Immature natural killer cell (primary cell): ENCODE data around the gene UFM1. TPM values are rescaled to one million over a fixed set of nuclear protein-coding genes. Genes with fewer than 3 reads are reported as not detected.
A peak's percentile ranks its signal among the peaks of the same experiment; 100 is the strongest.
"Not testable (repeated sequence)": the region's sequence is repeated elsewhere in the genome, so short reads cannot be mapped to it uniquely, and the experiment has no call there.

Experiments
- DNase-seq, 3 donors: peaks; one replicate each; pipeline ENCODE4 v3.0.0; 2022; ENCODE audit warnings: mixed read lengths in 1 of 3
- H3K27ac Mint-ChIP-seq, 6 donors: one replicate each; pipeline ENCODE4 v1.8.0; 2020; ENCODE audit warnings: mixed read lengths in 6 of 6, mild to moderate bottlenecking in 5 of 6, inconsistent platforms in 4 of 6, moderate library complexity in 3 of 6
- H3K27me3 Mint-ChIP-seq, 3 donors: one replicate each; pipeline ENCODE4 v1.8.0; 2020 to 2021; ENCODE audit warnings: low read depth in 3 of 3, mild to moderate bottlenecking in 3 of 3, mixed read lengths in 3 of 3, moderate library complexity in 3 of 3, inconsistent platforms in 1 of 3
- H3K36me3 Mint-ChIP-seq, 3 donors: one replicate each; pipeline ENCODE4 v1.8.0; 2020; ENCODE audit warnings: mixed read lengths in 3 of 3, inconsistent platforms in 2 of 3, mild to moderate bottlenecking in 2 of 3
- H3K4me1 Mint-ChIP-seq, 2 donors: one replicate each; pipeline ENCODE4 v1.8.0; 2020; ENCODE audit warnings: inconsistent platforms in 2 of 2, mild to moderate bottlenecking in 2 of 2, mixed read lengths in 2 of 2, moderate library complexity in 1 of 2
- H3K4me3 Mint-ChIP-seq, 5 donors: one replicate each; pipeline ENCODE4 v1.8.0; 2020; ENCODE audit warnings: mild to moderate bottlenecking in 5 of 5, mixed read lengths in 5 of 5, inconsistent platforms in 3 of 5, moderate library complexity in 3 of 5
- H3K9me3 Mint-ChIP-seq, 6 donors: one replicate each; pipeline ENCODE4 v1.8.0; 2020; ENCODE audit warnings: mild to moderate bottlenecking in 6 of 6, mixed read lengths in 6 of 6, inconsistent platforms in 4 of 6, moderate library complexity in 3 of 6
- polyA plus RNA-seq, 3 donors: library from polyadenylated mRNA; unstranded; fragments of 300-500 nt; fragmentation: Illumina TruSeq; gene quantifications; one replicate each; pipeline ENCODE4 v1.2.3, GENCODE V29; 2021

The UFM1 gene
- polyA plus RNA-seq, 3 donors from 2014 or later: 52.3 to 64.8 (median 57.6) TPM

DNA sequence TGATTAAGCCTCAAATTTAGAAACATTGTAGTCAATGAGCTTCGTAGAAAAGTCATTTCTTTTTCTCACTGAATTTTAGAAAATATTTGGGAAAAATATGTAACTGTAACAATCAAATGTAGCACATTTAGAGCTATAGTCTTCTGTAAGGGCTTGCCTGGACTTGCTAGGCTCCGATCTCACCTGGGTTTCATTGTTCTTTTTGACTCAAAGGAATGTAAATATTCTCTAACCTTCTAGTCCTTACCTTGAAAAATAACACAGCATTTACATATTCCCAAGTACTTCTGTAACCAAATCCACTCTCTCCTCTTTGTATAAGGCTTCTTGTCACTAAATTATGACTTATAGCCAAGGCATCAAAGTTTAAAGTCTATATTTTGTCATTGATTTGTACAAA lies 2.9 kb upstream of the UFM1 start:
- Mint-ChIP-seq H3K4me3 (no peak overlapping the region), H3K4me1 (peaks cover 33 to 35% of the 10 kb centered on the region in 2 donors), H3K9me3 (peaks cover 0 to 1% (median 0%) of the 10 kb centered on the region in 6 donors), H3K27me3 (peaks cover 1 to 9% (median 6%) of the 10 kb centered on the region in 3 donors), H3K27ac (no peak overlapping the region), H3K36me3 (peaks cover 0 to 5% (median 0%) of the 10 kb centered on the region in 3 donors)
- no peak for DNase-seq

GRCh38 chr13:38348861-38349389 lies 726 bp upstream of the UFM1 start:
- H3K4me3 Mint-ChIP-seq: peak overlapping the region; percentile 96 to 99 (median 99)
- H3K36me3 Mint-ChIP-seq: peaks cover 0 to 5% (median 0%) of the 10 kb centered on the region in 3 donors
- H3K4me1 Mint-ChIP-seq: peaks cover 40 to 51% of the 10 kb centered on the region in 2 donors
- peaks cover 5 to 9% (median 6%) of the 10 kb centered on the region in 3 donors for H3K27me3 Mint-ChIP-seq
- peak overlapping the region; percentile 96 to 99 (median 98) for H3K27ac Mint-ChIP-seq
- peaks cover 0 to 1% (median 0%) of the 10 kb centered on the region in 6 donors for H3K9me3 Mint-ChIP-seq
- peak in 1 of 3 donors; percentile 10 for DNase-seq

GRCh38 chr13:38350114-38350617 lies 515 bp downstream of the UFM1 start:
- Mint-ChIP-seq H3K4me1 (peaks cover 40 to 51% of the 10 kb centered on the region in 2 donors), H3K4me3 (peak overlapping the region; percentile 96 to 99 (median 99)), H3K27ac (peak overlapping the region; percentile 96 to 99 (median 98)), H3K27me3 (peaks cover 5 to 9% (median 6%) of the 10 kb centered on the region in 3 donors), H3K36me3 (peaks cover 0 to 8% (median 0%) of the 10 kb centered on the region in 3 donors), H3K9me3 (peaks cover 0 to 1% (median 0%) of the 10 kb centered on the region in 6 donors)
- DNase-seq: no peak

DNA sequence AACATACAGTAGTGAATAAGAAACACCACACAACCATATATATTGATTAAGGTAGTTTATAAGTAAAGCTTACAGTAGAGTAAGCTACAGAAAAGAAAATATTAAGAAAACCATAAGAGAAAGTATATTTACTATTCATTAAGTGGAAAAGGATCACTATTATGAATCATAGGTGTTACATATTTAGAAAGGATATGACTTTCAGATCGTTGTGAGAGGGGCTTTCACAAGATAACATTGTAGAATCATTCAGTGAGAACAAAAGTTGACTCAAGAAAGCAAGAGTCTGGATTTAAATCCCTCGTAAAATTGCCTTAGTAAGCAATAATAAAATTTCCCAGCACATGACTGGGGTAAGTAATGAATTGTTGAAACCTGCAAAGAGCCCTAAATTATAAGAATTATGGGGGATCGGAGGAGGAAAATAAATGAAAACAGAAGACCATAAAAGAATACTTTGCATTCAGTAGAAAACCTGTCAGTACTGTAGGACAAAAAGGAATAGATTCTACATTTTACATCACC lies 6.0 kb downstream of the UFM1 start:
- Mint-ChIP-seq H3K36me3 (peaks cover 6 to 19% (median 10%) of the 10 kb centered on the region in 3 donors), H3K27ac (no peak overlapping the region), H3K4me3 (no peak overlapping the region), H3K27me3 (peaks cover 2 to 4% (median 3%) of the 10 kb centered on the region in 3 donors), H3K4me1 (peaks cover 22 to 47% of the 10 kb centered on the region in 2 donors), H3K9me3 (no peaks in the 10 kb centered on the region)
- no peak for DNase-seq

DNA sequence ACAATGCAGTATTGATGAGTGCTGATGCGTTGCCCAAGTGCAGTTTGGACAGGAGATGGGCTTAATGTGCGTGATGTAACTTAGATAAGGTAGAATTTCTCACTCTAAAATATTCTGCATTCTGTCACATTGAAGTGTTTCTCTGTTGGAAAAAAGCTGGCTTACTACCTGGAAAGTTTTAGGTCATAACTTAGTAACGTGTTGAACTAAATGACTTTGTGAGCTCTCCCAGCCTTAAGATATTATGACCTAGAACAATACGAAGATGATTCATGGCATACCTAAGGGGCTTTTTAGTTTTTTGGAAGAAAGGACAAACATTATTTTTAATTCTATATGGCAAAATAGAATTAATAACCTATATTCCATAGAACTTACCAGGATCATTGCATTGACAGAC lies 9.0 kb downstream of the UFM1 start:
- Mint-ChIP-seq H3K4me1 (peaks cover 4 to 21% of the 10 kb centered on the region in 2 donors), H3K9me3 (no peaks in the 10 kb centered on the region), H3K36me3 (peaks cover 19 to 33% (median 22%) of the 10 kb centered on the region in 3 donors), H3K27ac (no peak overlapping the region), H3K4me3 (no peak overlapping the region), H3K27me3 (peaks cover 0 to 2% (median 0%) of the 10 kb centered on the region in 3 donors)
- DNase-seq: no peak

GRCh38 chr13:38361542-38362262 lies 12.1 kb downstream of the UFM1 start:
- Mint-ChIP-seq H3K27ac (peak overlapping the region in 5 of 6 donors; percentile 3 to 76 (median 43)), H3K4me1 (peaks cover 2 to 13% of the 10 kb centered on the region in 2 donors), H3K36me3 (peaks cover 14 to 23% (median 22%) of the 10 kb centered on the region in 3 donors), H3K9me3 (no peaks in the 10 kb centered on the region), H3K27me3 (peaks cover 0 to 4% (median 0%) of the 10 kb centered on the region in 3 donors), H3K4me3 (no peak overlapping the region)
- no peak for DNase-seq

DNA sequence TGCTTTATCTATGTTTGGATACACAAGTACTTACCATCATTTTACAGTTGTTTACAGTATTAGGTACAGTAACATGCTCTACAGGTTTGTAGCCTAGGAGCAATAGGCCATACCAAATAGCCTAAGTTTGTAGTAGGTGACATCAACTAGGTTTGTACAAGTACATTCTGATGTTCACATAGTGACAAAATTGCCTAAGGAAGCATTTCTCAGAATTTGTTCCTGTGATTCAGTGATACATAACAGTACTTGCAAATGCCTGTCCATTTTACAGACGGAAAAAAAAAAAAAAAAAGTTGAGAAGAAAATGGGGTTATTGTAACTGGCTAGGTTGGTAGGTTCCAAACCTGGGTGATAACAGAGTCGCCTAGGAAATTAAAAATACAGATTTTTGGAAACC lies 13.6 kb downstream of the UFM1 start:
- Mint-ChIP-seq H3K27me3 (peaks cover 0 to 4% (median 0%) of the 10 kb centered on the region in 3 donors), H3K4me1 (peaks cover 2 to 6% of the 10 kb centered on the region in 2 donors), H3K36me3 (peaks cover 14 to 23% (median 19%) of the 10 kb centered on the region in 3 donors), H3K4me3 (no peak overlapping the region), H3K27ac (no peak overlapping the region), H3K9me3 (no peaks in the 10 kb centered on the region)
- no peak for DNase-seq

DNA sequence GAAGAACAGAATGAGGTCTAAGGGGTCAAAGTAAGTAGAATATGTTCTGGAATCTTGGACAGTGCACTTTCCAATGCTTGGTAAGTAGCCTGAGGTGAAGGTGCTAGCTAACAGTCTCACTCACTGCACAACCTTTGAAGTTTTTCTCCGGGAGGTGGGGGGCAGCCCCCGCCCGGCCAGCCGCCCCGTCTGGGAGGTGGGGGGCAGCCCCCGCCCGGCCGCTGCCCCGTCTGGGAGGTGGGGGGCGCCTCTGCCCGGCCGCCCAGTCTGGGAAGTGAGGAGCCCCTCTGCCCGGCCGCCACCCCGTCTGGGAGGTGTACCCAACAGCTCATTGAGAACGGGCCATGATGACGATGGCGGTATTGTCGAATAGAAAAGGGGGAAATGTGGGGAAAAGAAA lies 14.1 kb downstream of the UFM1 start:
- H3K27ac Mint-ChIP-seq, H3K4me3 Mint-ChIP-seq, H3K27me3 Mint-ChIP-seq, DNase-seq, H3K4me1 Mint-ChIP-seq, H3K9me3 Mint-ChIP-seq: not testable (repeated sequence)
- H3K36me3 Mint-ChIP-seq: peaks cover 10 to 23% (median 19%) of the 10 kb centered on the region in 3 donors

DNA sequence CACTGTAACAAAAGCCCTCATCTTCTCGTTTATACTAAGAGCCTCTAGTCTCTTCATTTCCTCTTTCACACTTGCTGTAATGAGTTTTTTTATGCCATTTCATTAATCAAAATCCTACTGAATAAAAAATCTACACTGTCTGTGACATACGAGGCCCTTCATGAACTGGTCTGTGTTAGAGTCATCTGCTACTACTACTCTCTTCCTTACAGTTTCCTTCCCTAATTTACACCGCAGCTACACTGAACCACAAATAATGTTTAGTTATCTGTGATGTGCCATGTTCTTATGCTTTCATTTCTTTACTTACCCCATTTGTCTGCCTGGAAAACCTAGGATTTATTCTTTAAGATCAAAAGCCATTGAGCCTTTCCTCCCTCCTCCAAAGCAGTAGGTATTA lies 16.0 kb downstream of the UFM1 start:
- no peaks in the 10 kb centered on the region for H3K9me3 Mint-ChIP-seq
- H3K36me3 Mint-ChIP-seq: peaks cover 9 to 23% (median 19%) of the 10 kb centered on the region in 3 donors
- H3K27me3 Mint-ChIP-seq: peaks cover 0 to 2% (median 2%) of the 10 kb centered on the region in 3 donors
- no peak overlapping the region for H3K4me3 Mint-ChIP-seq
- H3K4me1 Mint-ChIP-seq: no peaks in the 10 kb centered on the region
- no peak for DNase-seq
- H3K27ac Mint-ChIP-seq: no peak overlapping the region

DNA sequence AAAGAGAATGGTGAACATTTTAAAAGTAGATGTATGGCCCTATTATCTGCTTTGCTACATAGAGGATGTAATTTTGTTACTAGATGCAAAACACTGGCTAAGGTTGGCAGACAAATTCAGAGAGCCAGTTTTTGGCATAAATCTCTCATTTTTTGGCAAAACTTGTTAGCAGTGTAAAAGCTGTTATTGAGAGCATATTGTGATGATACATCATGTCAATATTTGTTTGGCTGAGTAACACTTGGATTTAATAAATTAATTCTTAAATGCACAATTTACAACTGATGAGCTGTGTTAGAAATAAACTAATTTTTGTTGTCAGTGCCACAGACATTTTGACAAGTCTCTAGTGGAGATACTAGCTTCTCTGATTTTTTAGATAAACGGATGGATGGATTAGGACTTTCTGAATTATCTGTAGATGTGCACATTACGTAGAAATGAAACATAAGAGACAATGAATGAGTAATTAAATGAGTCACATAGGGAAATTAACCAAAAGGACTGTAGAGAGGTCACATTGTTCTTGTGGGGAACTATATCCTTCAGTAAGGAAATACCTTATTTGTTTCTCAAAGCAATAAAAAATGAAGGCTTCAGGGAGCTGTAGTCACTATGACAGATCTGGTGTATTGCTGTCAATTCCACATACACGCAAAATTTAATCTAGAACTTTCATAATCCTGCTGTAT lies 17.4 kb downstream of the UFM1 start:
- no peak for DNase-seq
- Mint-ChIP-seq H3K4me1 (no peaks in the 10 kb centered on the region), H3K27me3 (peaks cover under 1 to 7% (median 2%) of the 10 kb centered on the region in 3 donors), H3K9me3 (peaks cover 0 to 6% (median 0%) of the 10 kb centered on the region in 6 donors), H3K27ac (no peak overlapping the region), H3K36me3 (peaks cover 0 to 15% (median 10%) of the 10 kb centered on the region in 3 donors), H3K4me3 (no peak overlapping the region)

GRCh38 chr13:38369058-38369457 lies 19.4 kb downstream of the UFM1 start:
- Mint-ChIP-seq H3K27me3 (peaks cover 2 to 11% (median 2%) of the 10 kb centered on the region in 3 donors), H3K9me3 (peaks cover 0 to 9% (median 3%) of the 10 kb centered on the region in 6 donors), H3K4me3 (no peak overlapping the region), H3K36me3 (peaks cover 0 to 6% (median 0%) of the 10 kb centered on the region in 3 donors), H3K4me1 (no peaks in the 10 kb centered on the region), H3K27ac (no peak overlapping the region)
- DNase-seq: no peak

GRCh38 chr13:38370096-38370495 lies 20.4 kb downstream of the UFM1 start:
- not testable (repeated sequence) for H3K27ac Mint-ChIP-seq, H3K36me3 Mint-ChIP-seq, DNase-seq, H3K4me1 Mint-ChIP-seq, H3K4me3 Mint-ChIP-seq, H3K9me3 Mint-ChIP-seq
- peaks cover 2 to 11% (median 2%) of the 10 kb centered on the region in 3 donors for H3K27me3 Mint-ChIP-seq

- no peaks in the 10 kb centered on the region for H3K36me3 Mint-ChIP-seq
- H3K4me3 Mint-ChIP-seq: no peak overlapping the region
- H3K27ac Mint-ChIP-seq: no peak overlapping the region
- DNase-seq: no peak
- no peaks in the 10 kb centered on the region for H3K4me1 Mint-ChIP-seq
- H3K9me3 Mint-ChIP-seq: peaks cover 0 to 12% (median 4%) of the 10 kb centered on the region in 6 donors
- peaks cover 0 to 11% (median 2%) of the 10 kb centered on the region in 3 donors for H3K27me3 Mint-ChIP-seq
Measured at GRCh38 chr13:38372820-38373383, 23.3 kb downstream of the UFM1 start.
